ENCODE data around the gene FUT9.

- TF ChIP-seq CTCF (conservative IDR thresholded peaks at IDR 0.05 in 1 of 2, IDR thresholded peaks at IDR 0.05 in 1 of 2; ENCODE audit: low read depth in 1 of 2, low read length in 2 of 2) = no peak
- TF ChIP-seq EZH2 (IDR thresholded peaks at IDR 0.05; ENCODE audit: low read length, missing control alignments) = no peak
Observed at GRCh38 chr6:96051555-96051954, 35.8 kb downstream of the FUT9 start.
